WERI-Rb-1 (cell line): ENCODE data around the gene SLC47A1.
"Not testable (repeated sequence)": the region's sequence is repeated elsewhere in the genome, so short reads cannot be mapped to it uniquely, and the experiment has no call there.

ENCODE experiments used
- DNase-seq: peaks from one replicate; pipeline ENCODE4 v3.0.0-alpha.2; 2020
- H3K27ac ChIP-seq: fragments of 250-450 bp; sonication (Bioruptor Pico); 2 replicates; pipeline ENCODE4 v1.5.1; 2020; ENCODE audit warnings: mild to moderate bottlenecking, moderate library complexity
- H3K27me3 ChIP-seq: fragments of 250-450 bp; sonication (Bioruptor Pico); 2 replicates; pipeline ENCODE4 v1.5.1; 2021; ENCODE audit warnings: mild to moderate bottlenecking, low read depth, moderate library complexity; ENCODE audit not compliant: insufficient read depth, severe bottlenecking
- H3K36me3 ChIP-seq: fragments of 250-450 bp; sonication (Bioruptor Pico); 2 replicates; pipeline ENCODE4 v1.5.1; 2020; ENCODE audit warnings: mild to moderate bottlenecking, moderate library complexity
- H3K4me3 ChIP-seq: 2 replicates; pipeline ENCODE4 v1.5.1; 2011; ENCODE audit warnings: low read depth, mild to moderate bottlenecking, control low read depth, low read length
- H3K9me3 ChIP-seq: fragments of 250-450 bp; sonication (Bioruptor Pico); 2 replicates; pipeline ENCODE4 v1.5.1; 2021; ENCODE audit warnings: mild to moderate bottlenecking, moderate library complexity; ENCODE audit not compliant: severe bottlenecking
- CTCF ChIP-seq: IDR thresholded peaks from 2 replicates; pipeline ENCODE4 v1.5.1; 2011; ENCODE audit warnings: low read depth, mild to moderate bottlenecking, control low read depth, inconsistent platforms, low read length

SLC47A1 gene

GRCh38 chr17:19507775-19508576 lies 25.7 kb upstream of the SLC47A1 start:
- peak overlapping the region; percentile 70 for H3K4me3 ChIP-seq
- no peaks in the 10 kb centered on the region for H3K27me3 ChIP-seq
- H3K9me3 ChIP-seq = no peaks in the 10 kb centered on the region
- H3K27ac ChIP-seq = peak overlapping the region; percentile 84
- DNase-seq = peak; percentile 88
- no peaks in the 10 kb centered on the region for H3K36me3 ChIP-seq
- TF ChIP-seq CTCF = no peak

GRCh38 chr17:19508577-19508867 lies 25.1 kb upstream of the SLC47A1 start:
- Histone ChIP-seq H3K27ac (peak overlapping the region; percentile 84), H3K4me3 (peak overlapping the region; percentile 70), H3K36me3 (no peaks in the 10 kb centered on the region), H3K27me3 (no peaks in the 10 kb centered on the region), H3K9me3 (no peaks in the 10 kb centered on the region)
- DNase-seq = no peak
- no peak for TF ChIP-seq CTCF

GRCh38 chr17:19509281-19509852 lies 24.3 kb upstream of the SLC47A1 start:
- H3K9me3 ChIP-seq, H3K27me3 ChIP-seq, H3K27ac ChIP-seq, H3K36me3 ChIP-seq, DNase-seq, H3K4me3 ChIP-seq: not testable (repeated sequence)

- Histone ChIP-seq H3K4me3 (no peak overlapping the region), H3K27me3 (no peaks in the 10 kb centered on the region), H3K27ac (no peak overlapping the region), H3K36me3 (no peaks in the 10 kb centered on the region), H3K9me3 (no peaks in the 10 kb centered on the region)
- TF ChIP-seq CTCF = no peak
- DNase-seq = no peak
Measured at GRCh38 chr17:19510903-19511302, 22.8 kb upstream of the SLC47A1 start.

GRCh38 chr17:19513897-19514488 lies 19.7 kb upstream of the SLC47A1 start:
- Histone ChIP-seq H3K9me3 (no peaks in the 10 kb centered on the region), H3K27ac (no peak overlapping the region), H3K27me3 (no peaks in the 10 kb centered on the region), H3K4me3 (no peak overlapping the region), H3K36me3 (no peaks in the 10 kb centered on the region)
- peak; percentile 69 for DNase-seq
- peak; percentile 82 for TF ChIP-seq CTCF

GRCh38 chr17:19517699-19518098 lies 16.0 kb upstream of the SLC47A1 start:
- no peaks in the 10 kb centered on the region for H3K9me3 ChIP-seq
- TF ChIP-seq CTCF = no peak
- H3K27me3 ChIP-seq = no peaks in the 10 kb centered on the region
- no peak for DNase-seq
- H3K36me3 ChIP-seq = no peaks in the 10 kb centered on the region
- H3K27ac ChIP-seq = no peak overlapping the region
- H3K4me3 ChIP-seq = no peak overlapping the region

GRCh38 chr17:19519388-19520291 lies 14.0 kb upstream of the SLC47A1 start:
- not testable (repeated sequence) for H3K4me3 ChIP-seq, H3K9me3 ChIP-seq, H3K27me3 ChIP-seq, H3K36me3 ChIP-seq
- peak; percentile 40 for DNase-seq
- H3K27ac ChIP-seq = peak overlapping the region; percentile 67
